Measurements from ENCODE around the gene RAB36. TPM values are rescaled to one million over a fixed set of nuclear protein-coding genes. Genes with fewer than 3 reads are reported as not detected.
A peak's percentile ranks its signal among the peaks of the same experiment; 100 is the strongest.

The RAB36 gene
- total and polyA plus RNA-seq, 7 donors = 0.05 to 0.56 (median 0.23) TPM; not detected in 1

- intact Hi-C loops (cut with DNase I) = no loop called here
- ATAC-seq (no peak), DNase-seq (no peak)
- no peak for TF ChIP-seq CTCF (IDR thresholded peaks at IDR 0.05)
- Histone ChIP-seq H3K36me3 (ENCODE audit: insufficient read depth in 1 of 2, low read depth in 1 of 2) (no peaks in the 10 kb centered on the region), H3K4me1 (peaks cover 38% of the 10 kb centered on the region), H3K27ac (no peak overlapping the region), H3K27me3 (ENCODE audit: insufficient read depth in 3 of 3, low read length in 2 of 3) (peaks cover 0 to 6% (median 0%) of the 10 kb centered on the region in 3 donors), H3K4me3 (no peak overlapping the region), H3K9me3 (no peaks in the 10 kb centered on the region)
- WGBS, 3 donors = 84 to 91% (median 87%) methylated on average over 11 of the region's 11 CpGs
Observed at GRCh38 chr22:23207729-23208393, 62.6 kb downstream of the RAB36 start.

GRCh38 chr22:23210428-23211170, 65.3 kb downstream of the RAB36 start:
- no peak for TF ChIP-seq CTCF (IDR thresholded peaks at IDR 0.05)
- DNase-seq (no peak), ATAC-seq (no peak)
- intact Hi-C loops (cut with DNase I) = no loop called here
- no peak overlapping the region for H3K27ac ChIP-seq
- no peaks in the 10 kb centered on the region for H3K9me3 ChIP-seq
- H3K27me3 ChIP-seq (ENCODE audit: insufficient read depth in 3 of 3, low read length in 2 of 3) = peaks cover 0 to 6% (median 0%) of the 10 kb centered on the region in 3 donors
- H3K4me1 ChIP-seq = peaks cover 22% of the 10 kb centered on the region
- WGBS, 3 donors = 88 to 91% (median 91%) methylated on average over 6 of the region's 6 CpGs
- H3K36me3 ChIP-seq (ENCODE audit: insufficient read depth in 1 of 2, low read depth in 1 of 2) = no peaks in the 10 kb centered on the region
- no peak overlapping the region for H3K4me3 ChIP-seq

GRCh38 chr22:23211622-23212021, 66.3 kb downstream of the RAB36 start:
- Histone ChIP-seq H3K27me3 (ENCODE audit: insufficient read depth in 3 of 3, low read length in 2 of 3) (peaks cover 0 to 6% (median 0%) of the 10 kb centered on the region in 3 donors), H3K4me1 (peaks cover 24% of the 10 kb centered on the region), H3K4me3 (no peak overlapping the region), H3K27ac (no peak overlapping the region), H3K36me3 (ENCODE audit: insufficient read depth in 1 of 2, low read depth in 1 of 2) (no peaks in the 10 kb centered on the region), H3K9me3 (no peaks in the 10 kb centered on the region)
- no peak for TF ChIP-seq CTCF (IDR thresholded peaks at IDR 0.05)
- intact Hi-C loops (cut with DNase I) = no loop called here
- ATAC-seq (no peak), DNase-seq (no peak)
- whole genome bisulfite sequencing, 3 donors = 92 to 100% (median 99%) methylated on average over 3 of the region's 3 CpGs

GRCh38 chr22:23212061-23213021, 67.1 kb downstream of the RAB36 start:
- ATAC-seq (peak; percentile 62 to 92 (median 83)), DNase-seq (no peak)
- Histone ChIP-seq H3K27me3 (ENCODE audit: insufficient read depth in 3 of 3, low read length in 2 of 3) (peaks cover 0 to 4% (median 0%) of the 10 kb centered on the region in 3 donors), H3K36me3 (ENCODE audit: insufficient read depth in 1 of 2, low read depth in 1 of 2) (no peaks in the 10 kb centered on the region), H3K27ac (no peak overlapping the region), H3K4me1 (peaks cover 24% of the 10 kb centered on the region), H3K4me3 (no peak overlapping the region), H3K9me3 (no peaks in the 10 kb centered on the region)
- intact Hi-C loops (cut with DNase I) = no loop called here
- WGBS, 3 donors = 50 to 60% (median 56%) methylated on average over 10 of the region's 10 CpGs
- TF ChIP-seq CTCF (IDR thresholded peaks at IDR 0.05) = no peak

All from psoas muscle (tissue), 8 donors.